HepG2 (cell line): ENCODE results near the gene CD46. TPM values are rescaled to one million over a fixed set of nuclear protein-coding genes. Genes with fewer than 3 reads are reported as not detected.

Source experiments
- CCDC6 ChIP-seq: sonication (generic); formaldehyde crosslinking; IDR thresholded peaks from 2 replicates; pipeline ENCODE4 v1.8.1; 2022; ENCODE audit warnings: mild to moderate bottlenecking, missing genetic modification reagents, moderate library complexity
- ELF3 ChIP-seq: IDR thresholded peaks from 2 replicates; pipeline ENCODE4 v1.6.1; 2016; ENCODE audit warnings: missing genetic modification reagents, missing compliant biosample characterization
- ETV5 ChIP-seq: IDR thresholded peaks from 2 replicates; pipeline ENCODE4 v1.6.1; 2018; ENCODE audit warnings: missing biosample characterization, missing genetic modification reagents, inconsistent platforms, borderline replicate concordance
- FOXA1 ChIP-seq, 2 experiments: fragments of 450-650 bp in 1 of 2; sonication (generic) in 1 of 2; formaldehyde crosslinking in 1 of 2; IDR thresholded peaks; 2 replicates each; pipeline versions ENCODE4 v1.4.0 to v1.6.1; 2016 to 2020; ENCODE audit warnings: missing genetic modification reagents in 1 of 2
- GLI4 ChIP-seq: sonication (generic); formaldehyde crosslinking; IDR thresholded peaks from 2 replicates; pipeline ENCODE4 v1.5.1; 2020; ENCODE audit warnings: missing genetic modification reagents, mild to moderate bottlenecking, moderate library complexity, borderline replicate concordance
- HIVEP1 ChIP-seq: sonication (generic); formaldehyde crosslinking; IDR thresholded peaks from 2 replicates; pipeline ENCODE4 v1.4.0; 2020; ENCODE audit warnings: mild to moderate bottlenecking, missing genetic modification reagents
- HMG20A ChIP-seq: IDR thresholded peaks from 2 replicates; pipeline ENCODE4 v1.6.1; 2016; ENCODE audit warnings: borderline replicate concordance
- HNF4A ChIP-seq: sonication (generic); formaldehyde crosslinking; IDR thresholded peaks from 2 replicates; pipeline ENCODE4 v1.4.0; 2020; ENCODE audit warnings: missing genetic modification reagents
- HOXA5 ChIP-seq: sonication (generic); formaldehyde crosslinking; IDR thresholded peaks from 2 replicates; pipeline ENCODE4 v1.4.0; 2020; ENCODE audit warnings: missing genetic modification reagents
- IRX3 ChIP-seq: sonication (generic); formaldehyde crosslinking; IDR thresholded peaks from 2 replicates; pipeline ENCODE4 v1.8.1; 2023; ENCODE audit warnings: mild to moderate bottlenecking, low read depth, missing genetic modification reagents, borderline replicate concordance
- ISL2 ChIP-seq: sonication (generic); formaldehyde crosslinking; IDR thresholded peaks from 2 replicates; pipeline ENCODE4 v1.5.0; 2020; ENCODE audit warnings: missing genetic modification reagents
- MED13 ChIP-seq: sonication (generic); formaldehyde crosslinking; IDR thresholded peaks from 2 replicates; pipeline ENCODE4 v1.5.0; 2020; ENCODE audit warnings: missing genetic modification reagents
- NFKB2 ChIP-seq: sonication (generic); formaldehyde crosslinking; IDR thresholded peaks from 2 replicates; pipeline ENCODE4 v1.4.0; 2020; ENCODE audit warnings: missing genetic modification reagents, borderline replicate concordance
- NPAS2 ChIP-seq: sonication (generic); formaldehyde crosslinking; IDR thresholded peaks from 2 replicates; pipeline ENCODE4 v1.8.0; 2022; ENCODE audit warnings: mild to moderate bottlenecking, missing genetic modification reagents, borderline replicate concordance
- NR2F2 ChIP-seq: IDR thresholded peaks from 2 replicates; pipeline ENCODE4 v1.6.1; 2012; ENCODE audit warnings: low read depth, inconsistent platforms, borderline replicate concordance
- RARA ChIP-seq: IDR thresholded peaks from 2 replicates; pipeline ENCODE4 v1.6.1; 2016; ENCODE audit warnings: missing genetic modification reagents, missing compliant biosample characterization
- RORA ChIP-seq: sonication (generic); formaldehyde crosslinking; IDR thresholded peaks from 2 replicates; pipeline ENCODE4 v1.5.0; 2020; ENCODE audit warnings: mild to moderate bottlenecking, missing genetic modification reagents, moderate library complexity
- SAP130 ChIP-seq: IDR thresholded peaks from 2 replicates; pipeline ENCODE4 v1.6.1; 2016; ENCODE audit warnings: low read depth
- SMARCE1 ChIP-seq: fragments of 450-650 bp; IDR thresholded peaks from 2 replicates; pipeline ENCODE4 v1.6.1; 2017; ENCODE audit warnings: borderline replicate concordance
- SOX13 ChIP-seq, 3 experiments: fragments of 450-650 bp in 1 of 3; sonication (generic) in 1 of 3; formaldehyde crosslinking in 1 of 3; IDR thresholded peaks in 2 of 3; conservative IDR thresholded peaks in 1 of 3; 2 replicates each; pipeline versions ENCODE4 v1.5.0 to v1.6.1; 2016 to 2020; ENCODE audit warnings: antibody characterized with exemption in 1 of 3, mild to moderate bottlenecking in 1 of 3, missing compliant biosample characterization in 1 of 3, missing genetic modification reagents in 1 of 3, moderate library complexity in 1 of 3
- TCF7 ChIP-seq: sonication (generic); IDR thresholded peaks from 2 replicates; pipeline ENCODE4 v1.6.1; 2016; ENCODE audit warnings: antibody characterized with exemption, low read depth
- TOPORS ChIP-seq: sonication (generic); formaldehyde crosslinking; IDR thresholded peaks from 2 replicates; pipeline ENCODE4 v1.8.0; 2023; ENCODE audit warnings: mild to moderate bottlenecking, missing genetic modification reagents
- XBP1 ChIP-seq: sonication (generic); formaldehyde crosslinking; IDR thresholded peaks from 2 replicates; pipeline ENCODE4 v1.5.0; 2020; ENCODE audit warnings: missing genetic modification reagents
- ZBTB2 ChIP-seq: sonication (generic); formaldehyde crosslinking; IDR thresholded peaks from 2 replicates; pipeline ENCODE4 v1.8.0; 2022; ENCODE audit warnings: low read depth, missing genetic modification reagents
- ZNF496 ChIP-seq: sonication (generic); formaldehyde crosslinking; IDR thresholded peaks from 2 replicates; pipeline ENCODE4 v1.8.1; 2023; ENCODE audit warnings: mild to moderate bottlenecking, moderate library complexity, missing genetic modification reagents; ENCODE audit not compliant: insufficient replicate concordance
- ZNF530 ChIP-seq: sonication (generic); formaldehyde crosslinking; IDR thresholded peaks from 2 replicates; pipeline ENCODE4 v1.5.0; 2020; ENCODE audit warnings: low read depth, mild to moderate bottlenecking, missing genetic modification reagents
- polyA plus RNA-seq, 8 experiments: library from polyadenylated mRNA; depleted of rRNA in 3 of 8; stranded (reverse) in 7 of 8; unstranded in 1 of 8; fragments of >200 nt; fragmentation: Illumina TruSeq in 4 of 8; extraction: Trizol in 4 of 8; gene quantifications; 2 replicates each; pipeline versions ENCODE4 v1.2.1 to v1.2.3, GENCODE V29; 2011 to 2016; ENCODE audit warnings: low read depth in 4 of 8, missing spikeins in 1 of 8, mixed read lengths in 1 of 8; ENCODE audit not compliant: insufficient read depth in 1 of 8
- total RNA-seq, 5 experiments: library from RNA; depleted of rRNA; stranded (reverse); fragments of >200 nt; fragmentation: Illumina TruSeq; extraction: Trizol; gene quantifications; 2 replicates each; pipeline ENCODE4 v1.2.3, GENCODE V29; 2016; ENCODE audit warnings: low read depth in 1 of 5
- TF ChIP-seq, protein P1 (sequence below): sonication (generic); formaldehyde crosslinking; IDR thresholded peaks from 2 replicates; pipeline ENCODE4 v1.5.1; 2020; ENCODE audit warnings: mild to moderate bottlenecking, missing genetic modification reagents

Gene CD46
- total and polyA plus RNA-seq, 2 of the 13 experiments (the other 11 are each of a cell fraction or from before 2014, with no cell fraction given) = 130 to 277 TPM

DNA sequence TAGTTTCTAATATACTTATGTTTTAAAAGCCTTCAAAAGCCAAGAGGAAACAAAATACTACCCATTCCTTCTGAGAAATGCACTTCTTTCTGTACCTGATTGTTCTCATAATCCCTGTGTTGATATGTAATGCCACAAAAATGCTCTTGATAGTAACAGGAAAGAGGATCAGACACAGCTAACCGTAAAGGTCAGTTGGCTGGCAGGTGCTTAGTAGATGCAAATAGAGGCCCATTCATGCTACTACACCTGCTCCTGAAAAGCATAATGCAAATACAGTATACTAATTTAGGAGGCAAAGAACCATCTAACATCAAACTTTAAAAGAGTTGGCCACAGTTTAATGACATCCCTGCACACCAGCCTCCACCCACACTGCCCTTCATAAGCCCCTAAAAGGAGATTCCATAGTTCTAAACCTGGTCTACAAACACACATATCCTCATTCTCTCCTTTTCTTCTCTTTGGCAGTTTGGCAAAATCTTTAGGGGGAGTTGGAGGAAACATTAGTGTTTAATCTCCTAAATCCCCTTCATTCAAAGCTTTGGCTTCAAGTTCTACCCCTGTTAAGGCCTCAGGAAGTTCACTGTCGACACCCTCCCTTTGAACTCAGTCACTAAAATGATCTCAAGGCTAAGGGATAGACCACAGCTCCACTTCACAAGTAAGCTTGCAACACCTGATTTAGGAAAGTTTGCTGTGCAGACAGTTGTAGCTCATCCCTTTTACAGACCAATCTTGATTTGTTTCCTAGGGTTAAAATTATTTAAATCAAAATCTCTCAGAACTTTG is 2.9 kb upstream of the CD46 start (continued):
- TF ChIP-seq, protein P1, sequence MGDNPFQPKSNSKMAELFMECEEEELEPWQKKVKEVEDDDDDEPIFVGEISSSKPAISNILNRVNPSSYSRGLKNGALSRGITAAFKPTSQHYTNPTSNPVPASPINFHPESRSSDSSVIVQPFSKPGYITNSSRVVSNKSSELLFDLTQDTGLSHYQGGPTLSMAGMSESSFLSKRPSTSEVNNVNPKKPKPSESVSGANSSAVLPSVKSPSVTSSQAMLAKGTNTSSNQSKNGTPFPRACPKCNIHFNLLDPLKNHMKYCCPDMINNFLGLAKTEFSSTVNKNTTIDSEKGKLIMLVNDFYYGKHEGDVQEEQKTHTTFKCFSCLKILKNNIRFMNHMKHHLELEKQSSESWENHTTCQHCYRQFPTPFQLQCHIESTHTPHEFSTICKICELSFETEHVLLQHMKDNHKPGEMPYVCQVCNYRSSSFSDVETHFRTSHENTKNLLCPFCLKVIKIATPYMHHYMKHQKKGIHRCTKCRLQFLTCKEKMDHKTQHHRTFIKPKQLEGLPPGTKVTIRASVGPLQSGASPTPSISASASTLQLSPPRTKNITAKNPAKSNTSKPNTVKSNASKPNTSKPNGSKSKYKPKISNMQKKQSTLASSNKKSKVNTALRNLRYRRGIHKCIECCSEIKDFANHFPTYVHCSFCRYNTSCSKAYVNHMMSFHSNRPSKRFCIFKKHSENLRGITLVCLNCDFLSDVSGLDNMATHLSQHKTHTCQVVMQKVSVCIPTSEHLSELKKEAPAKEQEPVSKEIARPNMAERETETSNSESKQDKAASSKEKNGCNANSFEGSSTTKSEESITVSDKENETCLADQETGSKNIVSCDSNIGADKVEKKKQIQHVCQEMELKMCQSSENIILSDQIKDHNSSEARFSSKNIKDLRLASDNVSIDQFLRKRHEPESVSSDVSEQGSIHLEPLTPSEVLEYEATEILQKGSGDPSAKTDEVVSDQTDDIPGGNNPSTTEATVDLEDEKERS = no peak
- TF ChIP-seq ZNF496 (CRISPR knock-in tag) = no peak
- 0 out of 2 replicates have a peak, but pooled peaks have one; percentile 47 for TF ChIP-seq RARA (CRISPR knock-in tag)
- TF ChIP-seq CCDC6 = no peak
- TF ChIP-seq IRX3 (CRISPR knock-in tag) = no peak
- 0 out of 2 replicates have a peak, but pooled peaks have one; percentile 18 for TF ChIP-seq SAP130 (CRISPR knock-in tag)
- 0 out of 2 replicates have a peak, but pooled peaks have one; percentile 19 for TF ChIP-seq ELF3 (CRISPR knock-in tag)
- TF ChIP-seq XBP1 (CRISPR knock-in tag) = no peak
- TF ChIP-seq NFKB2 (CRISPR knock-in tag) = no peak
- TF ChIP-seq HNF4A (CRISPR knock-in tag) = no peak; the same call in 1 of the 2 replicates
- no peak for TF ChIP-seq TOPORS (CRISPR knock-in tag)
- TF ChIP-seq ISL2 (CRISPR knock-in tag) = no peak
- no peak for TF ChIP-seq HIVEP1
- TF ChIP-seq SMARCE1 = no peak
- TF ChIP-seq ETV5 (CRISPR knock-in tag) = peak; percentile 16; the same call in 1 of the 2 replicates
- TF ChIP-seq TCF7 = peak; percentile 48; the same call in 1 of the 2 replicates
- no peak for TF ChIP-seq ZBTB2 (CRISPR knock-in tag)
- no peak for TF ChIP-seq HOXA5 (CRISPR knock-in tag)
- TF ChIP-seq FOXA1 (IDR thresholded peaks at IDR 0.05) = no peak
- peak; percentile 29; the same call in 1 of the 2 replicates for TF ChIP-seq FOXA1 (CRISPR knock-in tag; IDR thresholded peaks at IDR 0.05)
- TF ChIP-seq MED13 (CRISPR knock-in tag) = no peak
- no peak for TF ChIP-seq ZNF530 (CRISPR knock-in tag)
- TF ChIP-seq HMG20A (CRISPR knock-in tag) = peak; percentile 40; the same call in 1 of the 2 replicates
- no peak for TF ChIP-seq GLI4 (CRISPR knock-in tag)
- no peak for TF ChIP-seq NR2F2
- no peak for TF ChIP-seq NPAS2 (CRISPR knock-in tag)
- no peak for TF ChIP-seq SOX13 (IDR thresholded peaks at IDR 0.05)
- TF ChIP-seq SOX13 (CRISPR knock-in tag; conservative IDR thresholded peaks at IDR 0.05 in 1 of 2, IDR thresholded peaks at IDR 0.05 in 1 of 2) = peak in 1 of 2 experiments; percentile 36; a peak in 1 of 4 replicates
- no peak for TF ChIP-seq RORA (CRISPR knock-in tag)
